Mesothelial cell of epicardium (in vitro differentiated cells): ENCODE data around the gene FYCO1. TPM values are rescaled to one million over a fixed set of nuclear protein-coding genes. Genes with fewer than 3 reads are reported as not detected.

ENCODE experiments used
- DNase-seq, 2 experiments: peaks; one replicate each; pipeline ENCODE4 v3.0.0; 2021; ENCODE audit warnings: low spot score in 2 of 2; ENCODE audit not compliant: unreplicated experiment in 2 of 2
- H3K27ac Mint-ChIP-seq: 2 replicates; pipeline ENCODE4 v1.8.0; 2021; ENCODE audit warnings: mixed read lengths
- H3K27me3 Mint-ChIP-seq: 2 replicates; pipeline ENCODE4 v1.8.0; 2021; ENCODE audit warnings: low read depth, mixed read lengths
- H3K36me3 Mint-ChIP-seq: 2 replicates; pipeline ENCODE4 v1.8.0; 2021; ENCODE audit warnings: mixed read lengths
- H3K4me1 Mint-ChIP-seq: 2 replicates; pipeline ENCODE4 v1.8.0; 2021; ENCODE audit warnings: mixed read lengths
- H3K4me3 Mint-ChIP-seq: 2 replicates; pipeline ENCODE4 v1.8.0; 2021; ENCODE audit warnings: mild to moderate bottlenecking, moderate library complexity, mixed read lengths
- H3K9me3 Mint-ChIP-seq: 2 replicates; pipeline ENCODE4 v1.8.0; 2021; ENCODE audit warnings: mixed read lengths
- CTCF ChIP-seq: fragments of 200-600 bp; sonication (generic); IDR thresholded peaks from one replicate; pipeline ENCODE4 v1.5.0; 2021; ENCODE audit warnings: antibody characterized with exemption; ENCODE audit not compliant: unreplicated experiment
- total RNA-seq: library from RNA; stranded (reverse); gene quantifications from 3 replicates; pipeline ENCODE4 v1.2.1, GENCODE V29; 2021

FYCO1 gene
- total RNA-seq, 1 donor from 2014 or later, result 23.1 TPM

- DNase-seq, result no peak
- TF ChIP-seq CTCF, result no peak
- H3K27ac Mint-ChIP-seq, result peak overlapping the region; percentile 81
- H3K27me3 Mint-ChIP-seq, result peaks cover 19% of the 10 kb centered on the region
- H3K36me3 Mint-ChIP-seq, result no peaks in the 10 kb centered on the region
- H3K4me1 Mint-ChIP-seq, result peaks cover 3% of the 10 kb centered on the region
- H3K4me3 Mint-ChIP-seq, result peak overlapping the region; percentile 83
- H3K9me3 Mint-ChIP-seq, result no peaks in the 10 kb centered on the region
Measured at GRCh38 chr3:45994419-45995235, 997 bp downstream of the FYCO1 start.

DNA sequence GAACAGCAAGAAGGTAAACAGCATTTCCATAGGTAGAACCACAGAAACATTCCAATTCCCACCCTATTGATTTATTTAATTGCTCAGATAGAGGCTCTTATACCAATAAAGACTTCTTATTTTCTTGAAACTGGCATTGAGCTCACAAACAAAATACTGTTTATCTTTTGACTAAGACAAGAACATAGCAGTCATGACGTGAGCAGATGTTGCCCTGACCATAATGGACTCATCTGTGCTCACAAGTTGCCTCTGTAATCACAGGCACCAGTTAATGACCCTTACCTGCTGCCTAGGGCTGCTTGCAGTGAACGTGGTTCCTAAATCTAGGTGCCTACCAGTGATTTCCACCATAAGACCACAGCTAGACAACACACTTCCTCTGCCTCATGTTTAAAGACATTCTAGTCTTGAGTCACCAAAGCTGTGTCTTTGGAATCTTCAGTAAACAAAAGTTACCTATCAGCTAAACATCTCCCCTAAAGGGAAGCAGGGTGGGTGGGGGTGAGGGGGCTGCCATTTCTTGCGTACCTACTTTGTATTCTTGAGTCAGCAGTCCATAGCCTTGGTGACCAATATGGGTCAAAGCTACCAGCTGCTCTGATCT, 2.1 kb downstream of the FYCO1 start:
- DNase-seq, result no peak
- no peak overlapping the region for H3K4me3 Mint-ChIP-seq
- no peaks in the 10 kb centered on the region for H3K9me3 Mint-ChIP-seq
- H3K27ac Mint-ChIP-seq, result no peak overlapping the region
- peaks cover 3% of the 10 kb centered on the region for H3K4me1 Mint-ChIP-seq
- H3K36me3 Mint-ChIP-seq, result no peaks in the 10 kb centered on the region
- H3K27me3 Mint-ChIP-seq, result peaks cover 11% of the 10 kb centered on the region
- TF ChIP-seq CTCF, result no peak

DNA sequence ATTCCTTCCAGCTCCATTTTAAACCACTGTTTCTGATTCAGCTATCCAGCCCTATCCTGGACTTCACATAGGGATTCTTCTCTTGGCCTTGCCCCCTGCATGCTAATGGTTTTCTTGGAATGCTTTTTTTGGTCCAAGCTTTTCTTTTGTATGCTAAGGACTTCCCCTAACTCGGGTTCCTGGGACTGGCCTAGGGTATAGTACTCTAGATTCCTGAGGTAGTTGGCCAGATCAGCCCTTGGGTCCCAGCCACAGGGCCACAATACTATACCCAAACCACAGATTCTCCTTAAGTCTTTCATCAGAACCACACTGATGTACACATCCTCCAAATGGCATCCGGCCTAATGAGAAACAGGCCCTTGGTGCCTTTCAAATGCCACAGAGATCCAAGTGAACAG, 2.8 kb downstream of the FYCO1 start:
- Mint-ChIP-seq H3K4me1 (peaks cover 3% of the 10 kb centered on the region), H3K36me3 (no peaks in the 10 kb centered on the region), H3K4me3 (no peak overlapping the region), H3K27ac (no peak overlapping the region), H3K27me3 (peaks cover 6% of the 10 kb centered on the region), H3K9me3 (no peaks in the 10 kb centered on the region)
- no peak for TF ChIP-seq CTCF
- DNase-seq, result no peak

- no peaks in the 10 kb centered on the region for H3K36me3 Mint-ChIP-seq
Measured at GRCh38 chr3:45992133-45992729, 3.4 kb downstream of the FYCO1 start.

DNA sequence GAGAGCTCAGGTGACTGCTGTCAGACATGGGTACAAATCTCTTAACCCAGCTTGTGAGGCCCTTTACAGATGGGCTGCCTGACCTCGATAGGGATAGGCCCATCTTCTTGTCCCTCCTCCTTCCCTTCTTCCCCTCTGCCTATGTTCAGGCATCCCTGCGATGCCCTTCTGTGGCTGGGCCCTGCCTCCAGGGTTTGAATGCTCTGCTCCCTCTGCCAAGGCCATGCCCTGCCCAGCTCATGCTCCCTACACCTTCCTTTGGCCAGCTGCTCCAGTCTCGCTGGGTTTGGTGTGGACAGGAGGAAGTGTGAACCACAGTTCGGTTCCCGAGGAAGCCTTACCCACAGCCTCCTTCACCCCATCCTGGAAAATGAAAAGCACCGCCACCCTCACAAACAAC, 4.3 kb downstream of the FYCO1 start:
- H3K27ac Mint-ChIP-seq, result no peak overlapping the region
- peaks cover 3% of the 10 kb centered on the region for H3K4me1 Mint-ChIP-seq
- DNase-seq, result no peak
- H3K27me3 Mint-ChIP-seq, result no peaks in the 10 kb centered on the region
- no peak overlapping the region for H3K4me3 Mint-ChIP-seq
- no peaks in the 10 kb centered on the region for H3K9me3 Mint-ChIP-seq
- no peak for TF ChIP-seq CTCF
- no peaks in the 10 kb centered on the region for H3K36me3 Mint-ChIP-seq

More at GRCh38 chr3:45992133-45992729, 3.4 kb downstream of the FYCO1 start:
- peaks cover 3% of the 10 kb centered on the region for H3K4me1 Mint-ChIP-seq
- DNase-seq, result no peak
- H3K27ac Mint-ChIP-seq, result no peak overlapping the region
- H3K27me3 Mint-ChIP-seq, result peaks cover 6% of the 10 kb centered on the region
- no peak overlapping the region for H3K4me3 Mint-ChIP-seq
- no peak for TF ChIP-seq CTCF
- H3K9me3 Mint-ChIP-seq, result no peaks in the 10 kb centered on the region
